Keratinocyte (primary cell): Measurements from ENCODE around the gene STK16.

Experiments used
- CTCF ChIP-seq, 3 experiments: IDR thresholded peaks in 1 of 3; conservative IDR thresholded peaks in 1 of 3; optimal IDR thresholded peaks in 1 of 3; 2 replicates in 2 of 3; 3 replicates in 1 of 3; pipeline versions ENCODE3 to v1.5.1; 2011; ENCODE audit warnings: low read length in 3 of 3, mild to moderate bottlenecking in 3 of 3, moderate library complexity in 2 of 3, control low read depth in 1 of 3, inconsistent platforms in 1 of 3; ENCODE audit not compliant: insufficient read depth in 2 of 3; ENCODE audit errors: extremely low read depth in 1 of 3
- EZH2 ChIP-seq: IDR thresholded peaks from one replicate; pipeline ENCODE4 v1.6.1; 2012; ENCODE audit warnings: inconsistent platforms, mild to moderate bottlenecking, low read length, moderate library complexity

- TF ChIP-seq CTCF (optimal IDR thresholded peaks at IDR 0.05 in 1 of 3, IDR thresholded peaks at IDR 0.05 in 1 of 3, conservative IDR thresholded peaks at IDR 0.05 in 1 of 3; ENCODE audit: extremely low read depth in 1 of 3, insufficient read depth in 2 of 3, low read length in 3 of 3) (peak in 2 of 3 experiments; percentile 97 to 98), EZH2 (no peak)
Measured at GRCh38 chr2:219277703-219278654, 32.7 kb downstream of the STK16 start.
